SHP77 treated with DMSO at 0.1 percent for 48 hours (cell line): ENCODE results near the gene IL15RA.

Experiments used
- DNase-seq: peaks from one replicate; lab custom pipeline; 2025; lab: John Stamatoyannopoulos, UW

IL15RA gene, protein sequence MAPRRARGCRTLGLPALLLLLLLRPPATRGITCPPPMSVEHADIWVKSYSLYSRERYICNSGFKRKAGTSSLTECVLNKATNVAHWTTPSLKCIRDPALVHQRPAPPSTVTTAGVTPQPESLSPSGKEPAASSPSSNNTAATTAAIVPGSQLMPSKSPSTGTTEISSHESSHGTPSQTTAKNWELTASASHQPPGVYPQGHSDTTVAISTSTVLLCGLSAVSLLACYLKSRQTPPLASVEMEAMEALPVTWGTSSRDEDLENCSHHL

GRCh38 chr10:5977471-5978229 is at the start of gene IL15RA:
Gene IL15RA (minus strand): TSS chr10:5977543. CDS start chr10:5977492, 51 bp downstream.
- no peak for DNase-seq

- no peak for DNase-seq
Measured at GRCh38 chr10:6025683-6026255, 48.4 kb upstream of the IL15RA start.

DNA sequence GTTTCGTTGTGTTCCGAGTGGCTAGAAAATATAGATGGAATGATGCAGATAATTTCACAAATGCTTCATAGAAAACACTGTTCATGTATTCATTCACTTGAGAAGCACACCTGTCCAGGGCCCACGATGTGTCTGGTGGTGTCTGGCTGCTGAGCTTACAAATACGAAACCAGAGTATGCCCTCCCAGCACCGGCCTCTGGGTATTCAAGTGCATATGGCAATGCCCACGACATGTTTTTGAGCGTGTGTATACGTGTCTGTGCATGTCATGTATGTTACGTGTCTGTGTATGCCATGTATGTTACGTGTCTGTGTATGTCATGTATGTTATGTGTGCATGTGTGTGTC is 47.0 kb upstream of the IL15RA start:
- no peak for DNase-seq

- no peak for DNase-seq
Measured at GRCh38 chr10:6023661-6024333, 46.5 kb upstream of the IL15RA start.

DNA sequence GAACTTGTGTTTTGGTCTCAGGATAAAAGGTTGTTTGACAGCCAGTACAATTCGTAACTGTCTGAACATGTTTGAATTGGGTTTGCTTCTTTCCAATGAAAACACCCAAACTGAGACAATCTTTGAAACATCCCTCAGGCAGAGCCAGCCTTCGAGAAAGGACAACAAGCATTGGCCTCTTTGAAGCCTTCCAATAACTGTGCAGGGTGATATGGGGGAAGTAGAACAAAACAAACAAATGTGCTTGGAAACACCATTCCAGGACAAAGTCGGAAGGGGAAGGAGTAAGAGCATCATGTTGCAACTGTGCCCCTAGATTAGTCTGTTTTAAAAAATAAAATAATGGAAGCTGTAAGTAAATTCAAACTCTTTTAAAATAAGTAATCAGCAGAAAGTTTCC is 45.3 kb upstream of the IL15RA start:
- no peak for DNase-seq

DNA sequence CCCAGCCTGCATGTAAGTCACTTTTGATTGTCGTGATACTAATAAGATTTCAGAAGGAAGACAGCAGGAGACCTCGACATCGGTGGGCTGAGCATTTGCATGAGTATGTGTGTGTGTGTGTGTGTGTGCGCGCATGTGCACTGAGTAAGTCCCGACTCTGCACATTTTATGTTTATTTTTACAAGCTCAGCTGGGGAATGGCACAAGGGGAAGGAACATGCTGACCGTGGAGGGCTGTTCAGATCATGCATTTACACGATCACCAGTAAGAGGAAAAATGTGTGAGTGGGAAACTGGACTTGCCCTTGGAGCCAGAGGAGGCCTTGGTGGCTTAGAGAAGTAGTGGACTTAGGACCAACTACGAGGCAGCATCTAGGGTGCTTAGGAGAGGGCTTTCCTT is 43.5 kb upstream of the IL15RA start:
- no peak for DNase-seq

DNA sequence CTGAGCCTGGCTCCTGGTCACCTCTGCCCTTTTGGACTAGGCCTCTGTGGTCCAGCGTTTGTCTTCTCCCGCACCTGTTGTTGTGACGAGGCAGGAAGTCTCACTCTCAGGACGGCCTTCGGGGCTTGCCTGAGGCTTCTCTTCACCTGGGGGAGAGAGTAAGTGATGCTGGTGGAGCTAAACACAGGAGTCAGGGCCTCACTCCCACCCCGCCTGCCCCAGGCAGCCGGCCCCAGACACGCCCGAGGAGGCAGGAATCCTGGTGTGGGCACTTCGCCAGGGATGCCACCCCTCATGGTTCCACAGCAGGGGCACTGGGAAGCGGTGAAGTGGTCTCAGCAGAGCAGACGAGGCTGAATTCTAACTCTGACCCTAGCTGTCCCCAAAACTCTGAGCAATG is 42.5 kb upstream of the IL15RA start:
- no peak for DNase-seq

GRCh38 chr10:6019010-6019782 is 41.9 kb upstream of the IL15RA start:
- no peak for DNase-seq

DNA sequence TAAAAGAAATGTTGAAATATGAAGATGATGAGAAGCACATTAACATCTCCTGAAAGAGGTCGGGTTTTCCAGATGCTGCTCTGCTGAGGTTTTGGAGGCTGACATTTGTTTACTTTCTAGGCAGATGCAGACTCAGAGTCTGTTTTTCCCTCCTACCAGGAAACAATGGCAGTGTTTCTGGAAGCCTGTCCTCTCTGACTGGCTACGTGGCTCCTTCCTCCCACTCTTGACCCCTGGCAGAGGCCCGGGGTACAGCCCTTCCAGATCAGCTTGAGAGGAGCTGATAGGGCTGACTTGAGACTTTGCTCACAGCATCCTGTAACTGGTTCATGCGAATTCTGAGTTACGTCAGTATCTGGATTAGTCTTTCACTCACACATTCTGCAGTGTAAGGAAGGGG is 41.1 kb upstream of the IL15RA start:
- no peak for DNase-seq

DNA sequence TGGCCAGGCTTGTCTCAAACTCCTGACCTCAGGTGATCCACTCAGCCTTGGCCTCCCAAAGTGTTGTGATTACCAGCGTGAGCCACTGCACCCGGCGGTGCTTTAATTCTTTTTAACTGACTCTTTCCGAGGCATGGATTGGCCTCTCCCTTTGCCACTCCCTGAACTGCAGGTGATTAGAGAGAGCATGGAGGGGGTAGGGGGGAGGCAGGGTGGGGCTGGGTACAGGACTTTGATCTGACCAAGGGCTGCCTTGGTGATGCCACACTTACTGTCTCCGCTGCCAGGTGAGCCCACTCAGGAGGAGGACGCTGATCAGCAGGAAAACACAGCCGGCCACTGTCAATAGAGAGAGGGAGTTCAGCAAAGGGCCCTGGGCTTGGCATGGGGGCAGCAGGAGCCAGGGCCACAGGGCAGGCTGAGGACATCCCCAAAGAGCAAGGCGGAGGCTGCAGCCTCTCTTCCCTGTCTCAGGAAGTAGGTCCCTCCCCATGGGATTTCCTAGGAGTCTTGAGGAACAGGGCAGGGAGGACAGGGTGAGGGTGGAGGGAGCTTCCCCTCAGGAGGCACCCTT is 40.5 kb upstream of the IL15RA start:
- no peak for DNase-seq

DNA sequence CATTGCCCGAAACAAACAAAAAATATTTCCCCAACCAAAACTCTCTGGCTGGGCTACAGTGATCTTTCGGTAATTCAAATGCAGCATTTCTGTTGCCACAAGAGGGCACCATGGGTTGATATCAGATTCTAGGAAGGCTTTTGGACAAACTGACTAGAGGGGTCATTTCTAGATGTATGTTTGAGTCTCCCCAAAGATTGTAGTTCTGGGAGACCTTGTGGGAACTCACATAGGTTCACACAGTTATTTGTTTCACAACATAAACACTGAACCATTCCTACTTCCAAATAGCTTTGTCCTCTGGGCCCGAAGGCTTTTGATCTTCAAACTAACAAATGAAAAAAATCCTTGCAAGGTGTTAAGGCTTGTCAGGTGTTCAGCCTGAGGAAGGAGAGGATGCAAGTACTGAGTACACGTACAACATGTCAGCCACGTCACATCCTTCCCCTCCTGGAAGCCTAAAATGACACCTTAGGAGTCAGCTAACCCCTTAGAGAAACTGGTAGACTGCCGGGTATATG is 37.0 kb upstream of the IL15RA start:
- DNase-seq = peak; percentile 32

DNA sequence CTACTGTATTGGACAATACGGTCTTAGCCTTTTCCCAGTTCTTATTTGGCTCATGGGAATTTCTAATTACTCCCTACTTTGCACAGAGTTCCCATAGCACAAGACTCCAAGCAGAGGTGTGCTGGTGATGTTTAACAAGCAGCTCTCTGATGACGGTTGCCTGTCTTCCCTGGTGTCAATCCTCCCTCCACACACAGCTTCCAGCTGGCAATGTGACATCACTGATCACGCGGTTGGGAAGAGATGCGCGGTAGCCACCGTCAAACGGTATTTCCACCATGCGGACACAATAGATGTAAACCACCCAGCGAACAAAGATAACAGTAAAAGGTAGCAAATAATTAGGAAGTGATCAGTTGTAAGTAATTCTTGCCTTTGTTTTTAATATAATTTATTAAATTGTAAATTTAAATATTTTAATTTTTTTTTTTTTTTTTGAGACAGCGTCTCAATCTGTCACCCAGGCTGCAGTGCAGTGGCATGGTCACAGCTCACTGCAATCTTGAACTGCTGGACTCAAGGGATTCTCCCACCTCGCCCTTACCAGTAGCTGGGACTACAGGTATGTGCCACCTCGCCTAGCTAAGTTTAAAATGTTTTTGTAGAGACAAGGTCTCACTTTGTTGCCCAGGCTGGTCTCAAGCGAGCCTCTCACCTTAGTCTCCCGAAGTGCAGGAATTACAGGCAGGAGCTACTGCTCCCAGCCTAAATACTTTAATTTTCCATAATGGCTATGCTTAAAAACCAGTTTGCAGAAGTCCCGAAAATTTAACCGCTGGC is 36.3 kb upstream of the IL15RA start:
- no peak for DNase-seq

DNA sequence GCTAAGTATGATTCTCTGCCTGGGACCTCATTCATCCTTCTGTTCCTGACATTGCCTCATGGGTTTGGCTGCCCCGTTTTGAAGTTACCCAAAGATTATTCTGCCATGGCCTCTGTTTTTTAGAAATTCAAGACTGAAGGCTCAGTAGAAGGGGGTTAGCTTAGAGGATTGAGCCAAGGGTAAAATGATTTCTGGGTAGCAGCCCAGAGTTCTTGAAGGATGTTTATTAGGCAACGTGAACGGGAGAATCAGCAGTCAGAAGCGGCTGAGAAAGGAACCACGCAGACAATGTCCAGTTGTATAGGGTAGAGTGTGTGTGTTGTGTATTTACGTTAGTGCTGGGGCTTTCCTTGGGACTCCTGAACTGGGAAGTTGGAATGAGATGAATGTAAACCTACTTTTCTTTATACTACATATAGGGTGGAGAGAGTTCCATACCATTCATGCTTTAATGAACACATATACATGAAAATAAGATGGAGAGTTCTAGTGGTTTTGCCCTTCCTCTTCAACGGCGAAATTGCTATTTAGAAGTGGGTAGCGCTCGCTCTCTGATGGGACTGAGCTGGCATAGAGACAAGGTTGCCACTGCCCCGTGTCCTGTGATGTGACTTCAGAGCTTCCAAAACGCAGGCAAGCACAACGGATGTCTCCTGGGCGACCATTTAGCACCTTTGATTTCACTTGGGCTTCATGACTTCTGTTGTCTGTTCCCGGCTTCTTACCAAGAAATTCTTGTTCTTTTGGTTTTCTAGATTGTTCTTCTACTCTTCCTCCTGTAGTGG is 35.0 kb upstream of the IL15RA start:
- DNase-seq = no peak

DNA sequence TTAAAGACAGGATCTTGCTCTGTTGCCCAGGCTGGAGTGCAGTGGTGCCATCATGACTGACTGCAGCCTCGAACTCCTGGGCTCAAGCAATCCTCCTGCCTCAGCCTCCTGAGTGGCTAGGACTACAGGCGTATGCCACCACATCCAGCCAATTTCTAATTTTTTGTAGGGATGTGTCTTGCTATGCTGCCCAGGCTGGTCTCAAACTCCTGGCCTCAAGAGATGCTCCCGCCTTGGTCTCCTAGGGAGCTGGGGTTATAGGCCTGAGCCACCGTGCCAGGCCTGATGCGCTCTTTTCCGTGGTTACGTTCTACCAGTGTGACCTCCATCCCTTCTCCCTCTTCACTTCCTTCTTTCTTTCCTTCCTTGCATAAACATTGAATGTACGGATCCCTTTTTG is 34.2 kb upstream of the IL15RA start:
- DNase-seq = no peak

DNA sequence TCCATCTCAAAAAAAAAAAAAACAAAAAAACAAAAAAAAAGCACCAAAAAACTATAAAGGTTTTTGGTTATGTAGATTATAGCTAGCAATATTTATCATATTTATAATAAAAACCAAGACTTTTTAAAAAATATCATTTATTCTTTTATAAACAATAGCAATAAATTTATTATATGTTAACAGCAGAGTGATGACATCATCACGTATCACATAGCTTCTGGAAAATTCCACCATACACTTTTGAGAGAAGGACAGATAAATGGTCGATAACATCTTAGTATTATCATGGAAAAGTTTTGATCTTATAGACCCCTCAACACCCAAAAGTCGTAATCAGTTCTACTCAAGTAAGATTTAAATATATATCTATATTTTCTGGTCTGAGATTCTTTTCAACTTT is 33.2 kb upstream of the IL15RA start:
- DNase-seq = no peak

DNA sequence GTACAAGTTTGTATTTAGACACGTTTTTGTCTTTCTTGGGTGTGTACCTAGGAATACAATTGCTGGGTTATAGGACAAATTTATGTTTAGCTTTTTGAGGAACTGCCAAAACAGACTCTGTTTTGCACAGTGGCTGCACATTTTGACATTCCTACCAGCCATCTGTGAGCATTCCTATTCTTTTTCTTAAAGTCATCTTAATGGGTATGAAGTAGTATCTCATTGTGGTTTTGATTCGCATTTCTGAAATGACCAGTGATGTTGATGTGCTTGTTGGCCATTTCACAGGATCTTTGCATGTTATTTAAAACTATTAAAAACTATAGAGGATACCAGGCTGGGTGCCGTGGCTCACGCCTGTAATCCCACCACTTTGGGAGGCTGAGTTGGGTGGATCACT is 32.6 kb upstream of the IL15RA start:
- DNase-seq = no peak

GRCh38 chr10:6009150-6009549 is 31.8 kb upstream of the IL15RA start:
- no peak for DNase-seq

DNA sequence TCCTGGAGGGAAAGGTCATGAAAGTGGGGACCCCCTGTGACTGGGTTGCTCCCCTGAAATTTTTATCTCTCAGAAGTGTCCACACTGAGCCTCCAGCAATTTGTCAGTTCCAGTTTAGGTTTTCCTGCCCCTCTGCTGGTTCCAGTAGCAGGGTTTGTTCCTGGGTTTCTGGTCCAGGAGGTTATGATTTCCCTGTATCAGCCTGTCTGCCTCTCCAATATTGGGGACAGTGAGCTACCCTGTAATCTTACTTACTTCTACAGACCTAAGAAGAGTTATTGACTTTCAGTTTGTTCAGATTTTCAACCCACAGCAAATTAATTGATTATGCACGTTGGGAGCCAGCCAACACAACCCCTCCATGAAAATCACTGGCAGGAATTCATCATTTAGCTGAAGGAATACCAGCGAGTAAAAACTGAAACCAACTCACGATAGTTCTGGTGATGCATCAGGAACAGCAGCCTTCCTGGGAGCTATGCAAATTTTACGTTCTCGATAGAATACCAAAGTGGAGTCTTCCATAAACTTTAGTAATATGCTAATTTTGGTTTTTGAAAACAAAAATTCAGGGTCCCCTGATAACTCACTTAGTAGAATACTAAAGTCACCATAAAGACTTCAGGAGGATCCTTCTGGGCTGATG is 31.3 kb upstream of the IL15RA start:
- DNase-seq = no peak

DNA sequence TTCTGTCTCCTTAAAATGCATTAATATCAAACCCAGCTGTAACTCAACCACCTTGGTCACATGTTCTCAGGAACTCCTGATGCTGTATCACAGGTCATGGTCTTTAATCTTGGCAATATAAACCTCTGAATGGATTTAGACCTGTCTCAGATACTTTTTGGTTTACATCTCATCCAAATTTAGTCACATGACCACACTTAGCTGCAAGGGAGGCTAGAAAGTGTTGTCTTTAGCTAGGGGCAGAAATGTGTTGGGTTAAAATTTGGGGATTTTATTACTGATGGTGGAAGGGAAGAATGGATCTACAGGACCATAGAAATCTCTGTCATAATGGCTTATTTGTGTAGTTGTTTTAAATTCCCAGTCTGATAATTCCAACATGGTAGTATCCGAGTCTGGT is 29.6 kb upstream of the IL15RA start:
- no peak for DNase-seq
